H1 (cell line): ENCODE measurements around the gene KRT1. TPM values are rescaled to one million over a fixed set of nuclear protein-coding genes. Genes with fewer than 3 reads are reported as not detected.

Experiments used
- CTCF ChIA-PET: fragments of 300-600 bp; sonication (Branson Sonifier 250); formaldehyde crosslinking; loops from one replicate; lab custom pipeline; 2021; ENCODE audit not compliant: partially characterized antibody; lab: Charles Lee
- POLR2A ChIA-PET: fragments of 300-600 bp; sonication (Branson Sonifier 250); formaldehyde crosslinking; loops from one replicate; lab custom pipeline; 2021; ENCODE audit warnings: inconsistent platforms; ENCODE audit not compliant: partially characterized antibody; lab: Charles Lee
- DNase-seq, 2 experiments: peaks; one replicate each; pipeline versions ENCODE4 v3.0.0 to v3.0.0-alpha.2; 2010 to 2022; ENCODE audit warnings: low spot score in 2 of 2, low read depth in 1 of 2, mixed read lengths in 1 of 2
- FAIRE-seq: peaks from 2 replicates; lab custom pipeline; 2011; peaks lifted over from hg19 to GRCh38; lab: Jason Lieb, UNC
- H2AFZ ChIP-seq: 2 replicates; pipeline ENCODE4 v1.8.1; 2012; ENCODE audit warnings: low read length, inconsistent platforms
- H2AK5ac ChIP-seq: 2 replicates; pipeline ENCODE4 v1.6.1; 2013; ENCODE audit warnings: low read depth, low read length
- H2BK120ac ChIP-seq: replicated peaks from 2 replicates; pipeline ENCODE3; 2013; ENCODE audit warnings: low read depth, low read length, inconsistent platforms
- H2BK12ac ChIP-seq: 2 replicates; pipeline ENCODE4 v1.6.1; 2013; ENCODE audit warnings: low read depth, low read length
- H2BK15ac ChIP-seq: 2 replicates; pipeline ENCODE4 v1.6.1; 2013; ENCODE audit warnings: low read length
- H2BK20ac ChIP-seq: 2 replicates; pipeline ENCODE4 v1.6.1; 2013; ENCODE audit warnings: low read length
- H2BK5ac ChIP-seq: 2 replicates; pipeline ENCODE4 v1.6.1; 2013; ENCODE audit warnings: low read depth, low read length
- H3K14ac ChIP-seq: 2 replicates; pipeline ENCODE4 v1.6.1; 2013; ENCODE audit warnings: inconsistent platforms; ENCODE audit not compliant: insufficient read length
- H3K18ac ChIP-seq: 2 replicates; pipeline ENCODE4 v1.6.1; 2013; ENCODE audit warnings: low read length; ENCODE audit errors: extremely low read depth
- H3K23ac ChIP-seq: 2 replicates; pipeline ENCODE4 v1.6.1; 2013; ENCODE audit warnings: inconsistent platforms; ENCODE audit not compliant: insufficient read length
- H3K23me2 ChIP-seq: 2 replicates; pipeline ENCODE4 v1.6.1; 2013; ENCODE audit warnings: low read depth, low read length
- H3K27ac ChIP-seq: 2 replicates; pipeline ENCODE4 v1.6.1; 2011; ENCODE audit warnings: low read depth, low read length, inconsistent platforms
- H3K27me3 ChIP-seq, 4 experiments: replicated peaks in 1 of 4; 1 replicate in 1 of 4; 2 replicates in 3 of 4; pipeline versions ENCODE4 v1.6.1 to v1.8.1; 2011 to 2013; ENCODE audit warnings: low read length in 3 of 4, mild to moderate bottlenecking in 3 of 4, inconsistent platforms in 2 of 4, mixed read lengths in 2 of 4, moderate library complexity in 1 of 4; ENCODE audit not compliant: control insufficient read depth in 3 of 4, insufficient read depth in 3 of 4; ENCODE audit errors: extremely low read depth in 1 of 4
- H3K36me3 ChIP-seq, 4 experiments: 2 replicates each; pipeline versions ENCODE4 v1.6.1 to v1.8.1; 2011 to 2013; ENCODE audit warnings: mild to moderate bottlenecking in 4 of 4, low read length in 3 of 4, moderate library complexity in 2 of 4, control low read depth in 1 of 4, inconsistent platforms in 1 of 4; ENCODE audit not compliant: insufficient read depth in 4 of 4, control insufficient read depth in 2 of 4
- H3K4ac ChIP-seq: replicated peaks from 2 replicates; pipeline ENCODE3; 2013; ENCODE audit warnings: low read length, low read depth, mixed read lengths, inconsistent platforms; ENCODE audit not compliant: insufficient read length
- H3K4me1 ChIP-seq, 4 experiments: replicated peaks in 1 of 4; 1 replicate in 1 of 4; 2 replicates in 3 of 4; pipeline versions ENCODE4 v1.6.1 to v1.8.1; 2011 to 2013; ENCODE audit warnings: low read length in 3 of 4, inconsistent platforms in 2 of 4, mixed read lengths in 1 of 4; ENCODE audit not compliant: insufficient read depth in 4 of 4, control insufficient read depth in 3 of 4
- H3K4me2 ChIP-seq, 2 experiments: 2 replicates each; pipeline versions ENCODE4 v1.6.1 to v1.8.1; 2011 to 2013; ENCODE audit warnings: low read depth in 2 of 2, low read length in 2 of 2, control low read depth in 1 of 2, inconsistent platforms in 1 of 2, mild to moderate bottlenecking in 1 of 2; ENCODE audit not compliant: insufficient read depth in 1 of 2
- H3K4me3 ChIP-seq, 4 experiments: fragments of 200-600, 300-600 bp in 1 of 4; sonication (generic), shearing (Covaris generic), sonication (Bioruptor Twin) in 1 of 4; 2 replicates each; pipeline versions ENCODE4 v1.5.1 to v1.8.1; 2011 to 2016; ENCODE audit warnings: low read length in 4 of 4, low read depth in 3 of 4, control low read depth in 2 of 4, inconsistent platforms in 2 of 4, mild to moderate bottlenecking in 2 of 4, mixed read lengths in 1 of 4, moderate library complexity in 1 of 4; ENCODE audit not compliant: insufficient read depth in 2 of 4; ENCODE audit errors: extremely low read depth in 1 of 4
- H3K56ac ChIP-seq: replicated peaks from 2 replicates; pipeline ENCODE3; 2013; ENCODE audit warnings: low read depth, mild to moderate bottlenecking, mixed read lengths, low read length, inconsistent platforms; ENCODE audit not compliant: insufficient read length
- H3K79me1 ChIP-seq: 2 replicates; pipeline ENCODE4 v1.6.1; 2013; ENCODE audit warnings: low read depth, low read length, control low read depth
- H3K79me2 ChIP-seq, 2 experiments: 2 replicates each; pipeline versions ENCODE4 v1.6.1 to v1.8.1; 2012 to 2013; ENCODE audit warnings: low read length in 2 of 2, mild to moderate bottlenecking in 2 of 2, inconsistent platforms in 1 of 2; ENCODE audit not compliant: insufficient read depth in 2 of 2, control insufficient read depth in 1 of 2
- H3K9ac ChIP-seq, 4 experiments: replicated peaks in 1 of 4; 1 replicate in 1 of 4; 2 replicates in 3 of 4; pipeline versions ENCODE4 v1.6.1 to v1.8.1; 2011 to 2013; ENCODE audit warnings: low read depth in 3 of 4, low read length in 3 of 4, control low read depth in 2 of 4, mild to moderate bottlenecking in 2 of 4, moderate library complexity in 2 of 4, inconsistent platforms in 1 of 4; ENCODE audit errors: extremely low read depth in 1 of 4
- H3K9me3 ChIP-seq, 2 experiments: 2 replicates each; pipeline versions ENCODE4 v1.6.1 to v1.8.1; 2012 to 2013; ENCODE audit warnings: mild to moderate bottlenecking in 2 of 2, moderate library complexity in 2 of 2, control low read depth in 1 of 2, inconsistent platforms in 1 of 2, low read depth in 1 of 2, low read length in 1 of 2, mixed read lengths in 1 of 2; ENCODE audit not compliant: insufficient read depth in 2 of 2
- H4K20me1 ChIP-seq, 2 experiments: replicated peaks in 1 of 2; 2 replicates each; pipeline versions ENCODE3 to v1.8.1; 2011 to 2013; ENCODE audit warnings: inconsistent platforms in 2 of 2, low read length in 2 of 2, mild to moderate bottlenecking in 1 of 2; ENCODE audit not compliant: insufficient read depth in 2 of 2, control insufficient read depth in 1 of 2
- H4K5ac ChIP-seq: 2 replicates; pipeline ENCODE4 v1.6.1; 2013; ENCODE audit warnings: low read length, low read depth, mixed read lengths, inconsistent platforms; ENCODE audit not compliant: insufficient read length
- H4K8ac ChIP-seq: 2 replicates; pipeline ENCODE4 v1.8.0; 2013; ENCODE audit warnings: mild to moderate bottlenecking, moderate library complexity, low read length, inconsistent platforms; ENCODE audit not compliant: insufficient read depth; ENCODE audit errors: extremely low read depth
- H4K91ac ChIP-seq: replicated peaks from 2 replicates; pipeline ENCODE3; 2013; ENCODE audit warnings: low read length, mixed read lengths, inconsistent platforms; ENCODE audit not compliant: insufficient read length
- CTBP2 ChIP-seq: IDR thresholded peaks from 2 replicates; pipeline ENCODE4 v1.7.0; 2011; ENCODE audit warnings: borderline replicate concordance, mild to moderate bottlenecking, moderate library complexity, mixed read lengths, low read length; ENCODE audit not compliant: insufficient read depth, insufficient read length
- RFX5 ChIP-seq: IDR thresholded peaks from 2 replicates; pipeline ENCODE4 v1.6.1; 2011; ENCODE audit warnings: low read depth, low read length, improper control_type of control experiment, borderline replicate concordance
- WGBS, 2 experiments: shearing (Covaris generic) in 1 of 2; methylation state at CpG; one replicate each; pipeline versions ENCODE4 v1.1.6 to v1.1.7; 2013 to 2015; ENCODE audit warnings: low lambda C conversion rate in 2 of 2, mixed read lengths in 2 of 2, inconsistent platforms in 1 of 2, low coverage in 1 of 2, missing lambda C conversion rate in 1 of 2; ENCODE audit not compliant: insufficient replicate concordance in 2 of 2, insufficient coverage in 1 of 2, insufficient read length in 1 of 2; ENCODE audit errors: extremely low coverage in 1 of 2, missing lambda C conversion rate in 1 of 2; 5-methylcytosine and 5-hydroxymethylcytosine counted together
- polyA plus RNA-seq, 7 experiments: library from polyadenylated mRNA; depleted of rRNA in 3 of 7; stranded (reverse) in 5 of 7; unstranded in 2 of 7; fragments of >200 nt in 5 of 7; fragments of 200-250 nt in 2 of 7; gene quantifications; 1 replicate in 5 of 7; 2 replicates in 1 of 7; 4 replicates in 1 of 7; pipeline versions ENCODE4 v1.2.1 to v1.2.3, GENCODE V29; 2011 to 2013; ENCODE audit warnings: missing spikeins in 2 of 7, mixed read lengths in 2 of 7
- total RNA-seq: library from RNA; stranded (reverse); fragmentation: NEBNext Ultra II Directional; extraction: Animal tissue kit (Norgen Biotek cat#: 25700); gene quantifications from 2 replicates; pipeline ENCODE4 v1.2.1, GENCODE V29; 2021

KRT1 gene
- total and polyA plus RNA-seq, 2 of the 8 experiments (the other 6 are each of a cell fraction or from before 2014, with no cell fraction given): not detected

DNA sequence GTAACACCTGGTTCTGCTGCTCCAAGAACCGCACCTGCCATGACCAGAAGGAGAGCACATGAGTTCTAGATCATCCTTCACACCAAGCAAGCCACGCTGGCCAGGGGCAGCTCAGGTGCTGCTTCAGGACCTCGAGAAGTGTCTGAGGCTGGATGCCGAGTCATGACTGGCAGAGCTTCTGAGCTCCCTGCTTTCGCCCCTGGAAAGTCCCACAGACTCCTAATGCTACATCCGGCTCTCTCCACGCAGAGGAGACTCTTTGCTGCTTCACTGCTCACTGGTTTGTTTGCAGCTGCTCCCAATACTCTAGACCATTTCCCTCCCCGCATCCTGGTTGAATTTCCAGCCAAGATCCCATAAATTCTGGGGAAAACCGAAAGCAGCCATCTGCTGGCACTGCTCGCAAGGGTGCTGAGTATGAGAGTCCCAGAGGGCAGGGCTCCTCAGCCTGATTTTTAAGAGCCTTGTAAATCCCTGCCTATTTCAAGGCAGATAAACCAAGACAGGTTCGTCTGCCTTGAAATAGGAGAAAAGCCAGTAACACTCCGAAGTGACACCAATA lies 29.6 kb downstream of the KRT1 start:
- H4K91ac ChIP-seq: no peak overlapping the region
- no peak overlapping the region for H3K23ac ChIP-seq
- TF ChIP-seq RFX5 (no peak), CTBP2 (no peak)
- H2BK12ac ChIP-seq: no peak overlapping the region
- no peak overlapping the region for H3K14ac ChIP-seq
- no peak overlapping the region for H3K18ac ChIP-seq
- H3K27me3 ChIP-seq: no peaks in the 10 kb centered on the region
- ChIA-PET POLR2A (no interaction called here), CTCF (interaction anchor here (0.7 to 1.9 kb wide), 8 partner anchors 10 to 256 kb away, joined by 3 to 4 read pairs (median 3); no protein-coding TSS in a partner anchor)
- H2AK5ac ChIP-seq: no peak overlapping the region
- no peak overlapping the region for H4K5ac ChIP-seq
- no peaks in the 10 kb centered on the region for H3K36me3 ChIP-seq
- H2BK20ac ChIP-seq: no peak overlapping the region
- H4K8ac ChIP-seq: no peak overlapping the region
- H3K4me1 ChIP-seq: no peaks in the 10 kb centered on the region
- 93% methylated on average over 12 of the region's 12 CpGs; no CpG with 5 or more reads in 1 of the 2 experiments for WGBS, 2 experiments
- DNase-seq (no peak), FAIRE-seq (no peak)
- no peak overlapping the region for H3K56ac ChIP-seq
- no peaks in the 10 kb centered on the region for H3K79me1 ChIP-seq
- H2AFZ ChIP-seq: no peak overlapping the region
- peaks cover 0 to 6% of the 10 kb centered on the region in 2 experiments; a peak in 1 of 4 replicates for H3K9me3 ChIP-seq
- H3K4me3 ChIP-seq: no peak overlapping the region
- H2BK5ac ChIP-seq: no peak overlapping the region
- H4K20me1 ChIP-seq: no peaks in the 10 kb centered on the region
- H2BK120ac ChIP-seq: no peak overlapping the region
- H3K23me2 ChIP-seq: no peaks in the 10 kb centered on the region
- H3K4me2 ChIP-seq: no peak overlapping the region
- no peak overlapping the region for H3K4ac ChIP-seq
- H3K79me2 ChIP-seq: no peaks in the 10 kb centered on the region
- H3K9ac ChIP-seq: no peak overlapping the region
- no peak overlapping the region for H2BK15ac ChIP-seq
- H3K27ac ChIP-seq: no peak overlapping the region
